Natural killer cell (primary cell): ENCODE measurements around the gene TMEM271. TPM values are rescaled to one million over a fixed set of nuclear protein-coding genes. Genes with fewer than 3 reads are reported as not detected.

Experiments used
- ATAC-seq, 3 donors: fragments of 150-1000 bp in 2 of 3; fragments of 200-7000 bp in 1 of 3; cut with Tn5 transposase; 1 replicate in 1 of 3; 2 replicates in 2 of 3; pipeline ENCODE4 v1.10.0; 2021; ENCODE audit warnings: mild to moderate bottlenecking in 2 of 3, moderate library complexity in 2 of 3
- DNase-seq, 2 donors: peaks; one replicate each; pipeline versions ENCODE4 v3.0.0 to v3.0.0-alpha.2; 2013 to 2021; ENCODE audit warnings: mixed read lengths in 1 of 2
- H3K27ac ChIP-seq: one replicate; pipeline ENCODE4 v1.5.1; 2013; ENCODE audit warnings: mild to moderate bottlenecking, low read length
- H3K27me3 ChIP-seq: one replicate; pipeline ENCODE4 v1.6.1; 2013; ENCODE audit warnings: low read length; ENCODE audit not compliant: control insufficient read depth, insufficient read depth
- H3K36me3 ChIP-seq: one replicate; pipeline ENCODE4 v1.6.1; 2013; ENCODE audit warnings: low read length; ENCODE audit not compliant: control insufficient read depth, insufficient read depth
- H3K4me1 ChIP-seq: one replicate; pipeline ENCODE4 v1.6.1; 2013; ENCODE audit warnings: low read length; ENCODE audit not compliant: control insufficient read depth, insufficient read depth
- H3K4me3 ChIP-seq: one replicate; pipeline ENCODE4 v1.5.1; 2013; ENCODE audit warnings: low read length
- H3K9me3 ChIP-seq: one replicate; pipeline ENCODE4 v1.6.1; 2013; ENCODE audit warnings: low read length; ENCODE audit not compliant: control insufficient read depth, insufficient read depth
- H3K27ac Mint-ChIP-seq, 2 donors: one replicate each; pipeline ENCODE4 v1.8.0; 2022; ENCODE audit warnings: mild to moderate bottlenecking in 2 of 2, mixed read lengths in 2 of 2, moderate library complexity in 1 of 2
- H3K27me3 Mint-ChIP-seq, 2 donors: one replicate each; pipeline ENCODE4 v1.8.0; 2022; ENCODE audit warnings: low read depth in 2 of 2, mixed read lengths in 2 of 2
- H3K36me3 Mint-ChIP-seq: one replicate; pipeline ENCODE4 v1.8.0; 2022; ENCODE audit warnings: mixed read lengths
- H3K4me1 Mint-ChIP-seq, 2 donors: one replicate each; pipeline ENCODE4 v1.8.0; 2022; ENCODE audit warnings: mixed read lengths in 2 of 2
- H3K4me3 Mint-ChIP-seq: one replicate; pipeline ENCODE4 v1.8.0; 2022; ENCODE audit warnings: mild to moderate bottlenecking, moderate library complexity, mixed read lengths
- H3K9me3 Mint-ChIP-seq, 2 donors: one replicate each; pipeline ENCODE4 v1.8.0; 2022; ENCODE audit warnings: mixed read lengths in 2 of 2
- WGBS: methylation state at CpG from one replicate; pipeline ENCODE4 v1.1.7; 2013; ENCODE audit warnings: missing lambda C conversion rate; ENCODE audit not compliant: insufficient coverage; 5-methylcytosine and 5-hydroxymethylcytosine counted together
- intact Hi-C: fragments of 100-400 bp; cut with micrococcal nuclease; formaldehyde crosslinking; loops from one replicate; pipeline ENCODE4 v1.14.2; 2022
- total RNA-seq, 4 donors: library from RNA; stranded (reverse); fragments of 120-200 nt in 1 of 4; gene quantifications; one replicate each; pipeline versions ENCODE4 v1.2.3 to v1.2.4, GENCODE V29; 2013 to 2022
- TF ChIP-seq, protein P1 (sequence below): fragments of 200-600 bp; IDR thresholded peaks from one replicate; pipeline ENCODE4 v1.8.0; 2022; ENCODE audit warnings: antibody characterized with exemption

TMEM271 gene
- total RNA-seq, 3 donors from 2014 or later (not counting 1 experiment from before 2014, with no cell fraction given), result not detected

DNA sequence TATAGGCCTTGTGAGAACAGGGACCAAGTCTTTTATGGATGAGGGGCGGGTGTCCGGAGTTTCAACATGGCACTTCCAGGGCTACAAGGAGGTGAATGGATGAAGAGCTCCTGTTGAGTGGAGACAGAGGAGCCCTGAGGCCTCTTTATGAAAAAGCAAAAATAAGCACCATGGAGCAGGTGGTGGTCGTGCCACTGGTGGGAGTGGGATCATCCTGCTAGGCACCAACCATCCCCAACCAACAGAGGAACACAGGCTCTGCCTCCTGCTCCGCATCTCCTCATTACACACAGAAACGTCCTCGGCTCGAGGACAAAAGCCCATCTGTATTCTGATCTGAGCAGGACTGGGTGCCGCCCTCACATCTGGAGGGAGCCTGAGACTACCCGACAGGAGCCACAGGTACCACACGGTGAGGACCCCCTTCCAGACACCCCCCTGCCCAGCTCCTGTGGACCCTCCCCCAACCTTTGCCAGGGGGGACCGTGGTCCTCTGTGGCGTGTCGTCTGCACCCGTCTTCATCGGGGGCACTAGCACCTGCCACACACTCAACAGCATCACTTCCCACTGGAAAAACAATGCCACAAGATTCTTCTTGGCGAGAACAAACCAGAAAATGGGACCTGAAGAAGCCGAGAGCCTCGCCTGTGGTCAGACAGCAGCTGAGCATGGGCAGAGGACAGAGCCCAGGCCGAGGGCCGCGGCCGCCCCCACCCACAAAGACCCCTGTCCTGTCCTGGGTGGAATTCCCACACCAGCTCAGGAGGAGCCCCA, 45.4 kb upstream of the TMEM271 start:
- H3K4me1 Mint-ChIP-seq, result peaks cover 0 to 4% of the 10 kb centered on the region in 2 donors
- no peaks in the 10 kb centered on the region for H3K36me3 Mint-ChIP-seq

DNA sequence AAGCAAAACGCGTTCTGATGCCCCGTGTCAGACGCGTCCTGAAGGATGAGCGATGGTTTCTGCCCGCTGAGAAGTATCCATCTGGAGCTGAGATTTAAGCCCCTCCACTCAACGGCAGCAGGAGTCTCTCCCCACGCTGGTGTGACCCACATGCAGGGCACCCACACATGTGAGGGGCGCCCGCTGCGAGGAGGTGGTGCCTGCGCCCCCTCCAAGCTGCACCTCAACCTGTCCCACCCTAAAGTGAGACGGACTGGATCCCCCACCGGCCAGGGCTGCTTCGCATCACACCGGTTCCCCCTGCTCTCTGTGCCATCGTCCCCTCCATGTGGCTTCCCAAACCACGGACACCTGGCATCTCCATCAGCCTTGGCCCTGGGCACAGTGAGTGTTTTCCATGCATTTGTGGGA, 44.8 kb upstream of the TMEM271 start:
- DNase-seq (no peak), ATAC-seq (no peak)

More for the DNA sequence above, 45.4 kb upstream of the TMEM271 start:
- TF ChIP-seq, protein P1, sequence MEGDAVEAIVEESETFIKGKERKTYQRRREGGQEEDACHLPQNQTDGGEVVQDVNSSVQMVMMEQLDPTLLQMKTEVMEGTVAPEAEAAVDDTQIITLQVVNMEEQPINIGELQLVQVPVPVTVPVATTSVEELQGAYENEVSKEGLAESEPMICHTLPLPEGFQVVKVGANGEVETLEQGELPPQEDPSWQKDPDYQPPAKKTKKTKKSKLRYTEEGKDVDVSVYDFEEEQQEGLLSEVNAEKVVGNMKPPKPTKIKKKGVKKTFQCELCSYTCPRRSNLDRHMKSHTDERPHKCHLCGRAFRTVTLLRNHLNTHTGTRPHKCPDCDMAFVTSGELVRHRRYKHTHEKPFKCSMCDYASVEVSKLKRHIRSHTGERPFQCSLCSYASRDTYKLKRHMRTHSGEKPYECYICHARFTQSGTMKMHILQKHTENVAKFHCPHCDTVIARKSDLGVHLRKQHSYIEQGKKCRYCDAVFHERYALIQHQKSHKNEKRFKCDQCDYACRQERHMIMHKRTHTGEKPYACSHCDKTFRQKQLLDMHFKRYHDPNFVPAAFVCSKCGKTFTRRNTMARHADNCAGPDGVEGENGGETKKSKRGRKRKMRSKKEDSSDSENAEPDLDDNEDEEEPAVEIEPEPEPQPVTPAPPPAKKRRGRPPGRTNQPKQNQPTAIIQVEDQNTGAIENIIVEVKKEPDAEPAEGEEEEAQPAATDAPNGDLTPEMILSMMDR, result no peak
- H3K4me3 ChIP-seq, result no peak overlapping the region
- no peaks in the 10 kb centered on the region for H3K36me3 ChIP-seq
- 86% methylated on average over 22 of the region's 22 CpGs for WGBS
- no peak for ATAC-seq
- H3K27me3 ChIP-seq, result no peaks in the 10 kb centered on the region
- H3K27ac ChIP-seq, result no peak overlapping the region
- H3K4me1 ChIP-seq, result no peaks in the 10 kb centered on the region
- no peaks in the 10 kb centered on the region for H3K9me3 ChIP-seq
- Mint-ChIP-seq H3K4me3 (no peak overlapping the region), H3K9me3 (no peaks in the 10 kb centered on the region), H3K27me3 (no peaks in the 10 kb centered on the region), H3K27ac (no peak overlapping the region)
- intact Hi-C loops, result no loop called here
- no peak for DNase-seq

DNA sequence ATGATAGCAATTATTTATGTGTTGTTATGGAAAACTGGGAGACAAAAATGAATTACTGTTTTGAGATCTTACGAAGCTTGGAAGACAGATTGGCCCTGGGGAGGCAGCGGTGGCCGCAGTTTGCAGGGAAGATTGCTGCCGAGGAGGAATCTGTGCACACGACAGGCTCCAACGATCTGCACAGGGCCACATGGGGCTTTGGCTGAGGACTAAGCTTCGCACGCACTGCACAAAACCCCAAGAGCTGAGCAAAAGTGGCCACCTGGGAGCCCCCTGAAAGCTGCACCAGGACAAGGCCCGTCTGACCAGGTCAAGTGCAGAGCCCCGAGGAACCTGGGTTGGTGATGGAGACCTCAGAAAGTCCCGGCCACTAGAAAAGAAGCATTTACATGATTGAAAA, 44.1 kb upstream of the TMEM271 start:
- H3K4me3 Mint-ChIP-seq, result no peak overlapping the region
- DNase-seq (no peak), ATAC-seq (no peak)
- H3K4me3 ChIP-seq, result no peak overlapping the region
- 86% methylated on average over 11 of the region's 11 CpGs for WGBS
- no peaks in the 10 kb centered on the region for H3K9me3 ChIP-seq
- no peaks in the 10 kb centered on the region for H3K36me3 ChIP-seq
- H3K4me1 ChIP-seq, result no peaks in the 10 kb centered on the region
- no peaks in the 10 kb centered on the region for H3K9me3 Mint-ChIP-seq
- intact Hi-C loops, result no loop called here
- H3K36me3 Mint-ChIP-seq, result no peaks in the 10 kb centered on the region
- TF ChIP-seq, protein P1, result no peak
- no peaks in the 10 kb centered on the region for H3K27me3 ChIP-seq
- peaks cover 3 to 6% of the 10 kb centered on the region in 2 donors for H3K27me3 Mint-ChIP-seq
- peaks cover 0 to 4% of the 10 kb centered on the region in 2 donors for H3K4me1 Mint-ChIP-seq
- H3K27ac ChIP-seq, result no peak overlapping the region
- no peak overlapping the region for H3K27ac Mint-ChIP-seq

More for the DNA sequence above, 44.8 kb upstream of the TMEM271 start:
- H3K4me1 ChIP-seq, result no peaks in the 10 kb centered on the region
- no peak overlapping the region for H3K4me3 Mint-ChIP-seq
- no peak overlapping the region for H3K27ac Mint-ChIP-seq
- no peaks in the 10 kb centered on the region for H3K36me3 Mint-ChIP-seq
- peaks cover 0 to 4% of the 10 kb centered on the region in 2 donors for H3K4me1 Mint-ChIP-seq
- WGBS, result 94% methylated on average over 19 of the region's 19 CpGs
- no peaks in the 10 kb centered on the region for H3K9me3 Mint-ChIP-seq
- no peak overlapping the region for H3K27ac ChIP-seq
- H3K27me3 ChIP-seq, result no peaks in the 10 kb centered on the region
- intact Hi-C loops, result no loop called here
- H3K9me3 ChIP-seq, result no peaks in the 10 kb centered on the region
- peaks cover under 1 to 3% of the 10 kb centered on the region in 2 donors for H3K27me3 Mint-ChIP-seq
- no peaks in the 10 kb centered on the region for H3K36me3 ChIP-seq
- H3K4me3 ChIP-seq, result no peak overlapping the region
- TF ChIP-seq, protein P1, result no peak
